BJ (cell line): Measurements from ENCODE around the gene YY1AP1. TPM values are rescaled to one million over a fixed set of nuclear protein-coding genes. Genes with fewer than 3 reads are reported as not detected.
"Not testable (repeated sequence)": the region's sequence is repeated elsewhere in the genome, so short reads cannot be mapped to it uniquely, and the experiment has no call there.

ENCODE experiments used
- CTCF ChIA-PET: fragments of 350-600 bp; formaldehyde crosslinking; extraction: SDS; loops from one replicate; lab custom pipeline; 2021; ENCODE audit warnings: antibody characterized with exemption, inconsistent platforms; lab: Yijun Ruan, JAX
- POLR2A ChIA-PET: fragments of 300-600 bp; sonication (Branson Sonifier 250); formaldehyde crosslinking; extraction: SDS; loops from one replicate; lab custom pipeline; 2021; ENCODE audit warnings: antibody characterized with exemption; lab: Charles Lee
- DNase-seq: peaks from one replicate; pipeline ENCODE4 v3.0.0-alpha.2; 2011; ENCODE audit warnings: low read depth
- H3K27me3 ChIP-seq: 2 replicates; pipeline ENCODE4 v1.6.0; 2011; ENCODE audit warnings: low read length; ENCODE audit not compliant: control insufficient read depth, insufficient read depth
- H3K36me3 ChIP-seq: 2 replicates; pipeline ENCODE4 v1.5.1; 2011; ENCODE audit warnings: low read length; ENCODE audit not compliant: control insufficient read depth, insufficient read depth
- H3K4me3 ChIP-seq: 2 replicates; pipeline ENCODE4 v1.5.1; 2011; ENCODE audit warnings: low read depth, mild to moderate bottlenecking, control low read depth, low read length
- CTCF ChIP-seq: IDR thresholded peaks from 2 replicates; pipeline ENCODE4 v1.5.1; 2011; ENCODE audit warnings: low read depth, mild to moderate bottlenecking, control low read depth, inconsistent platforms, low read length, moderate library complexity; ENCODE audit not compliant: insufficient read depth
- polyA plus RNA-seq: library from polyadenylated mRNA; depleted of rRNA; stranded (reverse); fragments of >200 nt; gene quantifications from 2 replicates; pipeline ENCODE4 v1.2.3, GENCODE V29; 2011

YY1AP1 gene
- polyA plus RNA-seq, 1 experiment: 57.7 TPM

GRCh38 chr1:155648207-155649147 lies 40.1 kb downstream of the YY1AP1 start:
- Histone ChIP-seq H3K27me3 (no peaks in the 10 kb centered on the region), H3K4me3 (peak overlapping the region; percentile 33), H3K36me3 (no peaks in the 10 kb centered on the region)
- POLR2A ChIA-PET: no interaction called here
- peak; percentile 65 for TF ChIP-seq CTCF
- DNase-seq: peak; percentile 49
- CTCF ChIA-PET: interaction anchor here (0.8 to 3.5 kb wide), 7 partner anchors 50 to 444 kb away, joined by 3 to 22 read pairs (median 5); partner anchors contain the start of gene MTX1

GRCh38 chr1:155646307-155646706 lies 42.3 kb downstream of the YY1AP1 start:
- ChIA-PET POLR2A (no interaction called here), CTCF (interaction anchor here (3.5 kb wide), 1 partner anchor 396 kb away, joined by 22 read pairs; no protein-coding TSS in a partner anchor)
- H3K36me3 ChIP-seq: no peaks in the 10 kb centered on the region; the same call in 1 of the 2 replicates
- no peaks in the 10 kb centered on the region for H3K27me3 ChIP-seq
- H3K4me3 ChIP-seq: no peak overlapping the region
- no peak for TF ChIP-seq CTCF
- DNase-seq: no peak

GRCh38 chr1:155645648-155646047 lies 42.9 kb downstream of the YY1AP1 start:
- no peak for TF ChIP-seq CTCF
- Histone ChIP-seq H3K4me3 (no peak overlapping the region), H3K36me3 (no peaks in the 10 kb centered on the region; the same call in 1 of the 2 replicates), H3K27me3 (no peaks in the 10 kb centered on the region)
- CTCF ChIA-PET: interaction anchor here (3.5 kb wide), 1 partner anchor 395 kb away, joined by 22 read pairs; no protein-coding TSS in a partner anchor
- DNase-seq: no peak
- POLR2A ChIA-PET: no interaction called here

GRCh38 chr1:155645034-155645598 lies 43.5 kb downstream of the YY1AP1 start:
- Histone ChIP-seq H3K27me3 (no peaks in the 10 kb centered on the region), H3K36me3 (no peaks in the 10 kb centered on the region; the same call in 1 of the 2 replicates), H3K4me3 (no peak overlapping the region)
- no peak for TF ChIP-seq CTCF
- ChIA-PET CTCF (no interaction called here), POLR2A (no interaction called here)
- no peak for DNase-seq

GRCh38 chr1:155643230-155643629 lies 45.3 kb downstream of the YY1AP1 start:
- no peak for DNase-seq
- Histone ChIP-seq H3K36me3 (no peaks in the 10 kb centered on the region; the same call in 1 of the 2 replicates), H3K27me3 (no peaks in the 10 kb centered on the region), H3K4me3 (no peak overlapping the region)
- CTCF ChIA-PET: no interaction called here
- POLR2A ChIA-PET: no interaction called here
- no peak for TF ChIP-seq CTCF

- CTCF ChIA-PET, DNase-seq, H3K4me3 ChIP-seq, POLR2A ChIA-PET, H3K27me3 ChIP-seq, H3K36me3 ChIP-seq: not testable (repeated sequence)
Observed at GRCh38 chr1:155642559-155643180, 45.9 kb downstream of the YY1AP1 start.
